Measurements from ENCODE around the gene NEGR1. TPM values are rescaled to one million over a fixed set of nuclear protein-coding genes. Genes with fewer than 3 reads are reported as not detected.

Gene NEGR1
- total and polyA plus RNA-seq, 9 of the 15 experiments (the other 6 are each of a cell fraction or from before 2014, with no cell fraction given), result not detected

DNA sequence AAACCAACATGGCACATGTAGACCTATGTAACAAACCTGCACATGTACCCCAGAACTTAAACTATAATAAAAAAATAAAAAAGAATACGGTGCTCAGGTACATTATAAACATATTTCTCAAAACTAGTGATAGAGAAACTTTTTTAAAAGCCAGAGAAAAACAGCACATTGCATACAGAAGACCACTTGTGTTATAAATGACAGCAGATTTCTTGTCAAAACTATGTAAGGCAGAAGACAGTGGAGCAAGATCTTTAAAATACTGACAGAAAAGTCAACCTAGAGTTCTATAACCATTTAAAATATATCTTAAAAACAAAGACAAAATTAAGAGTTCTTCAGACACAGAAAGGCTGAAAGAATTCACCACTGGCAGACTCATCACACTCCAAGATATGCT lies 144.7 kb downstream of the NEGR1 start:
- no peak for TF ChIP-seq PHB2 (IDR thresholded peaks at IDR 0.05; ENCODE audit: low read depth)
- TF ChIP-seq, protein P1, sequence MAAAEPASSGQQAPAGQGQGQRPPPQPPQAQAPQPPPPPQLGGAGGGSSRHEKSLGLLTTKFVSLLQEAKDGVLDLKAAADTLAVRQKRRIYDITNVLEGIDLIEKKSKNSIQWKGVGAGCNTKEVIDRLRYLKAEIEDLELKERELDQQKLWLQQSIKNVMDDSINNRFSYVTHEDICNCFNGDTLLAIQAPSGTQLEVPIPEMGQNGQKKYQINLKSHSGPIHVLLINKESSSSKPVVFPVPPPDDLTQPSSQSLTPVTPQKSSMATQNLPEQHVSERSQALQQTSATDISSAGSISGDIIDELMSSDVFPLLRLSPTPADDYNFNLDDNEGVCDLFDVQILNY (CRISPR knock-in tag; IDR thresholded peaks at IDR 0.05), result no peak
- no peak for TF ChIP-seq FOXJ3 (CRISPR knock-in tag; IDR thresholded peaks at IDR 0.05)
- TF ChIP-seq RAD51 (IDR thresholded peaks at IDR 0.05; ENCODE audit: borderline replicate concordance, low read depth), result no peak
- no peak for TF ChIP-seq MIER1 (IDR thresholded peaks at IDR 0.05; ENCODE audit: low read depth)
- in situ Hi-C loops (cut with MboI), result no loop called here
- H3K4me1 ChIP-seq (replicated peaks in 1 of 2; ENCODE audit: control insufficient read depth in 2 of 2, insufficient read depth in 2 of 2, low read length in 2 of 2), result no peaks in the 10 kb centered on the region
- FAIRE-seq (no peak), DNase-seq (ENCODE audit: extremely low read depth in 1 of 4, low spot score in 3 of 4) (no peak), ATAC-seq (no peak)
- intact Hi-C loops (cut with micrococcal nuclease), result no loop called here
- BruUV-seq (replicated peaks), result no TSS peak
- no peaks in the 10 kb centered on the region for H3K27me3 ChIP-seq (ENCODE audit: control insufficient read depth in 2 of 2, insufficient read depth in 2 of 2, low read length in 2 of 2)
- no peak overlapping the region for H3K4me3 ChIP-seq
- H3K9me3 ChIP-seq (replicated peaks; ENCODE audit: control insufficient read depth, insufficient read depth, low read depth, low read length), result no peaks in the 10 kb centered on the region; the same call in 1 of the 2 replicates
- H3K79me2 ChIP-seq (ENCODE audit: control insufficient read depth, insufficient read depth, low read length), result no peaks in the 10 kb centered on the region
- no peaks in the 10 kb centered on the region for H3K9me1 ChIP-seq (ENCODE audit: control insufficient read depth, insufficient read depth, low read length)
- CTCF ChIA-PET (ENCODE audit: low intra/inter-chr PET ratio), result no interaction called here
- H3K27ac ChIP-seq (ENCODE audit: extremely low read depth, low read depth, low read length), result no peak overlapping the region
- POLR2A ChIA-PET, result no interaction called here
- no peak overlapping the region for H3K4me2 ChIP-seq (ENCODE audit: insufficient read depth, low read length)
- no peak overlapping the region for H2AFZ ChIP-seq (ENCODE audit: low read depth, low read length)
- H4K20me1 ChIP-seq (replicated peaks; ENCODE audit: control insufficient read depth, insufficient read depth, low read length), result no peaks in the 10 kb centered on the region
- H3K36me3 ChIP-seq (ENCODE audit: control insufficient read depth, insufficient read depth, low read length), result no peaks in the 10 kb centered on the region
- WGBS (ENCODE audit: insufficient coverage, low coverage, missing lambda C conversion rate), result 8% methylated on average over 1 of the region's 1 CpG
- no peak overlapping the region for H3K9ac ChIP-seq (ENCODE audit: insufficient read depth in 1 of 2, low read depth in 2 of 2, low read length in 2 of 2)

DNA sequence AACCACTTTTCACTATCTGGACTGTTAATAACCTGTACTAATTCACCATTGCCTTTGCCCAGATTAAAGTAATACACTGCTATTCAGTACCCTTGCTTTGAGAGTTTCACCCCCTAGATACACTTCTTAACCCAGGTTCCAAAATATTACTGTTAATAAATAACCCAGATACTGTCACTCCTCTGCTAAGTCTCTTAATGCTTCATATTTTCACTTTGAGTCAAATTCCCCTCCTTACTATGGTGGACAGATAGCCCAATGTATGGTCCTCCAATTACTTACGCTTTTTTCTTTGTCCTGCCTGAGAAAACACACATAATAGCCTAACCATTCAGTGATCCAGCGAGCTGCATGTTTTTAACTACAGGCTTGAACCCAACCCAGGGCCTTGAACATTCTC lies 152.5 kb downstream of the NEGR1 start:
- H3K4me1 ChIP-seq (replicated peaks in 1 of 2; ENCODE audit: control insufficient read depth in 2 of 2, insufficient read depth in 2 of 2, low read length in 2 of 2), result no peaks in the 10 kb centered on the region
- intact Hi-C loops (cut with micrococcal nuclease), result no loop called here
- no TSS peak for BruUV-seq (replicated peaks)
- WGBS (ENCODE audit: insufficient coverage, low coverage, missing lambda C conversion rate), result 0% methylated on average over 2 of the region's 2 CpGs
- H3K36me3 ChIP-seq (ENCODE audit: control insufficient read depth, insufficient read depth, low read length), result no peaks in the 10 kb centered on the region
- in situ Hi-C loops (cut with MboI), result no loop called here
- no peak overlapping the region for H3K4me3 ChIP-seq
- no peak overlapping the region for H3K9ac ChIP-seq (ENCODE audit: insufficient read depth in 1 of 2, low read depth in 2 of 2, low read length in 2 of 2)
- no peak overlapping the region for H3K27ac ChIP-seq (ENCODE audit: extremely low read depth, low read depth, low read length)
- no peaks in the 10 kb centered on the region for H3K27me3 ChIP-seq (ENCODE audit: control insufficient read depth in 2 of 2, insufficient read depth in 2 of 2, low read length in 2 of 2)
- ChIA-PET CTCF (ENCODE audit: low intra/inter-chr PET ratio) (no interaction called here), POLR2A (no interaction called here)
- no peak for DNase-seq (ENCODE audit: extremely low read depth in 1 of 4, low spot score in 3 of 4)
- ATAC-seq, result no peak
- no peak overlapping the region for H3K4me2 ChIP-seq (ENCODE audit: insufficient read depth, low read length)
- no peak for FAIRE-seq
- H2AFZ ChIP-seq (ENCODE audit: low read depth, low read length), result no peak overlapping the region
- H3K9me1 ChIP-seq (ENCODE audit: control insufficient read depth, insufficient read depth, low read length), result no peaks in the 10 kb centered on the region
- H3K79me2 ChIP-seq (ENCODE audit: control insufficient read depth, insufficient read depth, low read length), result no peaks in the 10 kb centered on the region
- no peaks in the 10 kb centered on the region for H3K9me3 ChIP-seq (replicated peaks; ENCODE audit: control insufficient read depth, insufficient read depth, low read depth, low read length)
- no peaks in the 10 kb centered on the region for H4K20me1 ChIP-seq (replicated peaks; ENCODE audit: control insufficient read depth, insufficient read depth, low read length)
- TF ChIP-seq HMG20B (CRISPR knock-in tag; IDR thresholded peaks at IDR 0.05) (no peak), RBM15 (IDR thresholded peaks at IDR 0.05; ENCODE audit: insufficient read depth, low read length) (no peak), ZNF143 (CRISPR knock-in tag; IDR thresholded peaks at IDR 0.05) (no peak), ZNF436 (CRISPR knock-in tag; IDR thresholded peaks at IDR 0.05) (no peak), ETV1 (tag; conservative IDR thresholded peaks at IDR 0.05; ENCODE audit: low read depth) (no peak), DNMT1 (IDR thresholded peaks at IDR 0.05) (no peak), MECOM (CRISPR knock-in tag; IDR thresholded peaks at IDR 0.05) (no peak), ZNF232 (CRISPR knock-in tag; IDR thresholded peaks at IDR 0.05) (no peak), ZNF239 (CRISPR knock-in tag; IDR thresholded peaks at IDR 0.05) (no peak)
- TF ChIP-seq, protein P2, sequence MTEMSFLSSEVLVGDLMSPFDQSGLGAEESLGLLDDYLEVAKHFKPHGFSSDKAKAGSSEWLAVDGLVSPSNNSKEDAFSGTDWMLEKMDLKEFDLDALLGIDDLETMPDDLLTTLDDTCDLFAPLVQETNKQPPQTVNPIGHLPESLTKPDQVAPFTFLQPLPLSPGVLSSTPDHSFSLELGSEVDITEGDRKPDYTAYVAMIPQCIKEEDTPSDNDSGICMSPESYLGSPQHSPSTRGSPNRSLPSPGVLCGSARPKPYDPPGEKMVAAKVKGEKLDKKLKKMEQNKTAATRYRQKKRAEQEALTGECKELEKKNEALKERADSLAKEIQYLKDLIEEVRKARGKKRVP (CRISPR knock-in tag; IDR thresholded peaks at IDR 0.05), result no peak
- TF ChIP-seq, protein P3, sequence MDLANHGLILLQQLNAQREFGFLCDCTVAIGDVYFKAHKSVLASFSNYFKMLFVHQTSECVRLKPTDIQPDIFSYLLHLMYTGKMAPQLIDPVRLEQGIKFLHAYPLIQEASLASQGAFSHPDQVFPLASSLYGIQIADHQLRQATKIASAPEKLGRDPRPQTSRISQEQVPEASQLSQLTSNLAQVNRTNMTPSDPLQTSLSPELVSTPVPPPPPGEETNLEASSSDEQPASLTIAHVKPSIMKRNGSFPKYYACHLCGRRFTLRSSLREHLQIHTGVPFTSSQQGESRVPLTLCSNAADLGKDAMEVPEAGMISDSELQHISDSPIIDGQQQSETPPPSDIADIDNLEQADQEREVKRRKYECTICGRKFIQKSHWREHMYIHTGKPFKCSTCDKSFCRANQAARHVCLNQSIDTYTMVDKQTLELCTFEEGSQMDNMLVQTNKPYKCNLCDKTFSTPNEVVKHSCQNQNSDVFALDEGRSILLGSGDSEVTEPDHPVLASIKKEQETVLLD (IDR thresholded peaks at IDR 0.05), result no peak
